GM12878 (cell line): Measurements from ENCODE around the gene SMG6. TPM values are rescaled to one million over a fixed set of nuclear protein-coding genes. Genes with fewer than 3 reads are reported as not detected.

Experiments used
- CEBPB ChIP-seq, 2 experiments: fragments of 150-350 bp in 1 of 2; IDR thresholded peaks; 2 replicates each; pipeline ENCODE4 v1.6.1; 2012 to 2014; ENCODE audit warnings: low read depth in 2 of 2, low read length in 2 of 2, borderline replicate concordance in 1 of 2, inconsistent platforms in 1 of 2
- EGR1 ChIP-seq, 2 experiments: IDR thresholded peaks; 1 replicate in 1 of 2; 2 replicates in 1 of 2; pipeline ENCODE4 v1.6.1; 2011 to 2012; ENCODE audit warnings: low read depth in 2 of 2, low read length in 2 of 2, borderline replicate concordance in 1 of 2, mild to moderate bottlenecking in 1 of 2, moderate library complexity in 1 of 2
- ETV6 ChIP-seq, 2 experiments: fragments of 450-650 bp in 1 of 2; IDR thresholded peaks in 1 of 2; conservative IDR thresholded peaks in 1 of 2; 2 replicates each; pipeline ENCODE4 v1.6.1; 2014; ENCODE audit warnings: antibody characterized with exemption in 1 of 2, borderline replicate concordance in 1 of 2, low read depth in 1 of 2, mild to moderate bottlenecking in 1 of 2, moderate library complexity in 1 of 2
- FOXM1 ChIP-seq: IDR thresholded peaks from 2 replicates; pipeline ENCODE4 v1.6.1; 2012; ENCODE audit warnings: low read depth, mild to moderate bottlenecking, inconsistent platforms, low read length, moderate library complexity
- GABPA ChIP-seq: IDR thresholded peaks from 2 replicates; pipeline ENCODE4 v1.6.1; 2014; ENCODE audit warnings: antibody characterized with exemption, low read depth, mild to moderate bottlenecking, inconsistent platforms
- MEF2A ChIP-seq: IDR thresholded peaks from 2 replicates; pipeline ENCODE4 v1.6.1; 2011; ENCODE audit warnings: low read depth, mild to moderate bottlenecking, low read length, moderate library complexity; ENCODE audit not compliant: insufficient read depth
- MEF2B ChIP-seq: fragments of 450-650 bp; IDR thresholded peaks from 2 replicates; pipeline ENCODE4 v1.6.1; 2018; ENCODE audit warnings: mild to moderate bottlenecking, moderate library complexity; ENCODE audit not compliant: partially characterized antibody, poor library complexity, severe bottlenecking
- MXI1 ChIP-seq: fragments of 150-350 bp; IDR thresholded peaks from 2 replicates; pipeline ENCODE4 v1.6.1; 2011; ENCODE audit warnings: low read depth, mild to moderate bottlenecking, inconsistent platforms, low read length, improper control_type of control experiment
- NFXL1 ChIP-seq: fragments of 450-650 bp; IDR thresholded peaks from 2 replicates; pipeline ENCODE4 v1.6.1; 2017; ENCODE audit warnings: antibody characterized with exemption, mild to moderate bottlenecking, borderline replicate concordance
- NR2C1 ChIP-seq: fragments of 450-650 bp; IDR thresholded peaks from 2 replicates; pipeline ENCODE4 v1.6.1; 2017; ENCODE audit warnings: antibody characterized with exemption, mild to moderate bottlenecking, moderate library complexity
- NR2F1 ChIP-seq: fragments of 450-650 bp; conservative IDR thresholded peaks from 2 replicates; pipeline ENCODE4 v1.6.1; 2017; ENCODE audit warnings: mild to moderate bottlenecking
- PML ChIP-seq: IDR thresholded peaks from 2 replicates; pipeline ENCODE4 v1.6.1; 2012; ENCODE audit warnings: low read length, inconsistent platforms
- POLR2A ChIP-seq: IDR thresholded peaks from 2 replicates; pipeline ENCODE4 v1.6.1; 2011; ENCODE audit warnings: low read depth, mild to moderate bottlenecking, low read length
- POLR2AphosphoS2 ChIP-seq: IDR thresholded peaks from 2 replicates; pipeline ENCODE4 v1.6.1; 2011; ENCODE audit warnings: low read depth, mild to moderate bottlenecking, low read length, improper control_type of control experiment, moderate library complexity
- POLR2AphosphoS5 ChIP-seq: IDR thresholded peaks from 2 replicates; pipeline ENCODE4 v1.6.1; 2011; ENCODE audit warnings: mild to moderate bottlenecking, low read length, inconsistent platforms
- STAT3 ChIP-seq: IDR thresholded peaks from 2 replicates; pipeline ENCODE4 v1.6.1; 2011; ENCODE audit warnings: low read depth, low read length, improper control_type of control experiment
- ZBED1 ChIP-seq: IDR thresholded peaks from 2 replicates; pipeline ENCODE4 v1.6.1; 2016; ENCODE audit warnings: borderline replicate concordance
- ZNF207 ChIP-seq: fragments of 450-650 bp; IDR thresholded peaks from 2 replicates; pipeline ENCODE4 v1.6.1; 2014; ENCODE audit warnings: antibody characterized with exemption, mild to moderate bottlenecking, borderline replicate concordance
- polyA plus RNA-seq, 11 experiments: library from polyadenylated mRNA; depleted of rRNA in 4 of 11; unstranded in 6 of 11; stranded (reverse) in 5 of 11; fragments of >200 nt; fragmentation: Nextera tagmentation in 4 of 11; fragmentation: Illumina TruSeq in 1 of 11; extraction: Ambion mirVana in 4 of 11; extraction: Trizol in 1 of 11; gene quantifications; 1 replicate in 1 of 11; 2 replicates in 10 of 11; pipeline versions ENCODE4 v1.2.1 to v1.2.3, GENCODE V29; 2011 to 2016; ENCODE audit warnings: inconsistent platforms in 2 of 11, missing spikeins in 2 of 11, low read depth in 1 of 11
- total RNA-seq, 4 experiments: library from RNA; depleted of rRNA in 3 of 4; stranded (reverse); fragments of >200 nt in 3 of 4; fragmentation: Illumina TruSeq in 1 of 4; extraction: Trizol in 1 of 4; gene quantifications; 2 replicates each; pipeline versions ENCODE4 v1.2.1 to v1.2.3, GENCODE V29; 2013 to 2021
- TF ChIP-seq, protein P1 (sequence below): IDR thresholded peaks from 2 replicates; pipeline ENCODE4 v1.6.1; 2011; ENCODE audit warnings: low read depth, low read length, improper control_type of control experiment, borderline replicate concordance
- TF ChIP-seq, protein P2 (sequence below): fragments of 450-650 bp; IDR thresholded peaks from 2 replicates; pipeline ENCODE4 v1.6.1; 2014; ENCODE audit warnings: mild to moderate bottlenecking
- TF ChIP-seq, protein P3 (sequence below), 3 experiments: IDR thresholded peaks in 2 of 3; conservative IDR thresholded peaks in 1 of 3; 2 replicates each; pipeline ENCODE4 v1.5.1; 2011; ENCODE audit warnings: low read depth in 3 of 3, low read length in 3 of 3, mild to moderate bottlenecking in 3 of 3, control low read depth in 2 of 3, moderate library complexity in 2 of 3, inconsistent platforms in 1 of 3, mixed read lengths in 1 of 3; ENCODE audit not compliant: control insufficient read depth in 2 of 3, insufficient read depth in 1 of 3; ENCODE audit errors: extremely low read depth in 1 of 3
- TF ChIP-seq, protein P4 (sequence below): IDR thresholded peaks from 2 replicates; pipeline ENCODE4 v1.6.1; 2012; ENCODE audit warnings: low read depth, low read length, improper control_type of control experiment
- TF ChIP-seq, protein P5 (sequence below): IDR thresholded peaks from 2 replicates; pipeline ENCODE4 v1.6.1; 2011; ENCODE audit warnings: mild to moderate bottlenecking, low read depth, low read length, moderate library complexity; ENCODE audit not compliant: insufficient replicate concordance

SMG6 gene
- total and polyA plus RNA-seq, 10 of the 15 experiments (the other 5 are each of a cell fraction or from before 2014, with no cell fraction given), result 0.58 to 28.7 (median 15.7) TPM

DNA sequence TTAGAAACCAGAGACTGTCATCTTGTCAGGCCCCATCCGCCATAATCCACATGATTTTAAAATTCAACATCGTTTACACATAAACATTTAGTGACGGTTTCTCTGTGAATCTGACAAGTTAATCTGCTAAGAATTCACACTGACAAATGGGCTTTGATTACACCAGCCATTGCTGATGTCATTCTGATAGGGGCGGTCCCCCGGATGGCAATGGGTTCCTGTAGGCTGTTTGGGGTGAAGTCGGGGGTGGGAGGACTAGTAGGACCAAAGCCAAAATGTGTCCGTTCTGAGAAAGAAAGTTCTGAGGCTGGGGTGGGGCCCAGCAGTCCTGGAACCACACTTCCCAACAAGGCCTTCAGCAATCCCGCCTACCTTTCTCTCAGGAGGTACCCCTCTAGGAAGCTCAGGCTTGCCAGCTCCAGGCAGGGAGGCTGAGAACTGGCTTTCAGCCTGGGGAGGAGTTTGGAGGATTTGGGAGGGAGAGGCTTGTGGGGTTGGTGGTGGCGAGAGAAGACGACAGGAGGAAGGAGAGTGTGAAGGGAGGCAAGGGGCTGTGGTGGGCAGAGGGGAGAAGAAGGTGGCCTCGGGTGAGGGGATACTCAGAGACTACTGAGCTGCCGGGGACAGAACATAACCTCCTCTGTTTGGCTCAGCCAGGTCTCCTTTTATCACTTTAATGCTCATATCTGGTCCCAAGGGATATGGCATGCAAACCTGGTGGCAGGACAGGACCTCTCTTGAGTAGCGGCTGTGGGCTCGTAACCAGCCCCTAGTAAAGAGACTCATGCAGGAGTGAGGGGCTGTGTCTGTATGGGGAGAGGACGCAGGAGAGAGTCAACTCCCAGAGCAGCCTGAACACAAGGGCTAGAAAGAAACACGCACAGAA lies 240.1 kb downstream of the SMG6 start (continued):
- TF ChIP-seq POLR2AphosphoS5 (no peak), STAT3 (no peak), MXI1 (no peak), ZNF207 (no peak), MEF2B (no peak), ZBED1 (peak; percentile 22), EGR1 (IDR thresholded peaks at IDR 0.05; ENCODE audit: borderline replicate concordance in 1 of 2, low read depth in 2 of 2, low read length in 2 of 2) (no peak), NR2C1 (no peak), POLR2AphosphoS2 (peak; percentile 53; the same call in 1 of the 2 replicates), NFXL1 (no peak), FOXM1 (peak; percentile 42; the same call in 1 of the 2 replicates), NR2F1 (no peak), POLR2A (peak; percentile 50; the same call in 1 of the 2 replicates), MEF2A (no peak), PML (peak; percentile 43; the same call in 1 of the 2 replicates), GABPA (no peak), ETV6 (conservative IDR thresholded peaks at IDR 0.05 in 1 of 2, IDR thresholded peaks at IDR 0.05 in 1 of 2; ENCODE audit: borderline replicate concordance in 1 of 2, low read depth in 1 of 2) (no peak), CEBPB (IDR thresholded peaks at IDR 0.05; ENCODE audit: borderline replicate concordance in 1 of 2, low read depth in 2 of 2, low read length in 2 of 2) (no peak)
- TF ChIP-seq, protein P1, sequence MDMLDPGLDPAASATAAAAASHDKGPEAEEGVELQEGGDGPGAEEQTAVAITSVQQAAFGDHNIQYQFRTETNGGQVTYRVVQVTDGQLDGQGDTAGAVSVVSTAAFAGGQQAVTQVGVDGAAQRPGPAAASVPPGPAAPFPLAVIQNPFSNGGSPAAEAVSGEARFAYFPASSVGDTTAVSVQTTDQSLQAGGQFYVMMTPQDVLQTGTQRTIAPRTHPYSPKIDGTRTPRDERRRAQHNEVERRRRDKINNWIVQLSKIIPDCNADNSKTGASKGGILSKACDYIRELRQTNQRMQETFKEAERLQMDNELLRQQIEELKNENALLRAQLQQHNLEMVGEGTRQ, result no peak
- TF ChIP-seq, protein P2, sequence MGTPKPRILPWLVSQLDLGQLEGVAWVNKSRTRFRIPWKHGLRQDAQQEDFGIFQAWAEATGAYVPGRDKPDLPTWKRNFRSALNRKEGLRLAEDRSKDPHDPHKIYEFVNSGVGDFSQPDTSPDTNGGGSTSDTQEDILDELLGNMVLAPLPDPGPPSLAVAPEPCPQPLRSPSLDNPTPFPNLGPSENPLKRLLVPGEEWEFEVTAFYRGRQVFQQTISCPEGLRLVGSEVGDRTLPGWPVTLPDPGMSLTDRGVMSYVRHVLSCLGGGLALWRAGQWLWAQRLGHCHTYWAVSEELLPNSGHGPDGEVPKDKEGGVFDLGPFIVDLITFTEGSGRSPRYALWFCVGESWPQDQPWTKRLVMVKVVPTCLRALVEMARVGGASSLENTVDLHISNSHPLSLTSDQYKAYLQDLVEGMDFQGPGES, result no peak
- TF ChIP-seq, protein P3, sequence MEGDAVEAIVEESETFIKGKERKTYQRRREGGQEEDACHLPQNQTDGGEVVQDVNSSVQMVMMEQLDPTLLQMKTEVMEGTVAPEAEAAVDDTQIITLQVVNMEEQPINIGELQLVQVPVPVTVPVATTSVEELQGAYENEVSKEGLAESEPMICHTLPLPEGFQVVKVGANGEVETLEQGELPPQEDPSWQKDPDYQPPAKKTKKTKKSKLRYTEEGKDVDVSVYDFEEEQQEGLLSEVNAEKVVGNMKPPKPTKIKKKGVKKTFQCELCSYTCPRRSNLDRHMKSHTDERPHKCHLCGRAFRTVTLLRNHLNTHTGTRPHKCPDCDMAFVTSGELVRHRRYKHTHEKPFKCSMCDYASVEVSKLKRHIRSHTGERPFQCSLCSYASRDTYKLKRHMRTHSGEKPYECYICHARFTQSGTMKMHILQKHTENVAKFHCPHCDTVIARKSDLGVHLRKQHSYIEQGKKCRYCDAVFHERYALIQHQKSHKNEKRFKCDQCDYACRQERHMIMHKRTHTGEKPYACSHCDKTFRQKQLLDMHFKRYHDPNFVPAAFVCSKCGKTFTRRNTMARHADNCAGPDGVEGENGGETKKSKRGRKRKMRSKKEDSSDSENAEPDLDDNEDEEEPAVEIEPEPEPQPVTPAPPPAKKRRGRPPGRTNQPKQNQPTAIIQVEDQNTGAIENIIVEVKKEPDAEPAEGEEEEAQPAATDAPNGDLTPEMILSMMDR (IDR thresholded peaks at IDR 0.05 in 2 of 3, conservative IDR thresholded peaks at IDR 0.05 in 1 of 3; ENCODE audit: control insufficient read depth in 2 of 3, extremely low read depth in 1 of 3, insufficient read depth in 1 of 3, low read depth in 3 of 3, low read length in 3 of 3), result no peak
- TF ChIP-seq, protein P4, sequence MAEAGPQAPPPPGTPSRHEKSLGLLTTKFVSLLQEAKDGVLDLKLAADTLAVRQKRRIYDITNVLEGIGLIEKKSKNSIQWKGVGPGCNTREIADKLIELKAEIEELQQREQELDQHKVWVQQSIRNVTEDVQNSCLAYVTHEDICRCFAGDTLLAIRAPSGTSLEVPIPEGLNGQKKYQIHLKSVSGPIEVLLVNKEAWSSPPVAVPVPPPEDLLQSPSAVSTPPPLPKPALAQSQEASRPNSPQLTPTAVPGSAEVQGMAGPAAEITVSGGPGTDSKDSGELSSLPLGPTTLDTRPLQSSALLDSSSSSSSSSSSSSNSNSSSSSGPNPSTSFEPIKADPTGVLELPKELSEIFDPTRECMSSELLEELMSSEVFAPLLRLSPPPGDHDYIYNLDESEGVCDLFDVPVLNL, result no peak
- TF ChIP-seq, protein P5, sequence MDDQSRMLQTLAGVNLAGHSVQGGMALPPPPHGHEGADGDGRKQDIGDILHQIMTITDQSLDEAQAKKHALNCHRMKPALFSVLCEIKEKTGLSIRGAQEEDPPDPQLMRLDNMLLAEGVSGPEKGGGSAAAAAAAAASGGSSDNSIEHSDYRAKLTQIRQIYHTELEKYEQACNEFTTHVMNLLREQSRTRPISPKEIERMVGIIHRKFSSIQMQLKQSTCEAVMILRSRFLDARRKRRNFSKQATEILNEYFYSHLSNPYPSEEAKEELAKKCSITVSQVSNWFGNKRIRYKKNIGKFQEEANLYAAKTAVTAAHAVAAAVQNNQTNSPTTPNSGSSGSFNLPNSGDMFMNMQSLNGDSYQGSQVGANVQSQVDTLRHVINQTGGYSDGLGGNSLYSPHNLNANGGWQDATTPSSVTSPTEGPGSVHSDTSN, result no peak
